GM20000 (cell line): Measurements from ENCODE around the gene ERMARD.

ENCODE experiments used
- DNase-seq: peaks from one replicate; pipeline ENCODE4 v3.0.0; 2012; ENCODE audit warnings: low spot score
- CTCF ChIP-seq: IDR thresholded peaks from 2 replicates; pipeline ENCODE4 v1.5.1; 2012; ENCODE audit warnings: mild to moderate bottlenecking, control low read depth; ENCODE audit errors: extremely low read depth, missing control alignments

The ERMARD gene

DNA sequence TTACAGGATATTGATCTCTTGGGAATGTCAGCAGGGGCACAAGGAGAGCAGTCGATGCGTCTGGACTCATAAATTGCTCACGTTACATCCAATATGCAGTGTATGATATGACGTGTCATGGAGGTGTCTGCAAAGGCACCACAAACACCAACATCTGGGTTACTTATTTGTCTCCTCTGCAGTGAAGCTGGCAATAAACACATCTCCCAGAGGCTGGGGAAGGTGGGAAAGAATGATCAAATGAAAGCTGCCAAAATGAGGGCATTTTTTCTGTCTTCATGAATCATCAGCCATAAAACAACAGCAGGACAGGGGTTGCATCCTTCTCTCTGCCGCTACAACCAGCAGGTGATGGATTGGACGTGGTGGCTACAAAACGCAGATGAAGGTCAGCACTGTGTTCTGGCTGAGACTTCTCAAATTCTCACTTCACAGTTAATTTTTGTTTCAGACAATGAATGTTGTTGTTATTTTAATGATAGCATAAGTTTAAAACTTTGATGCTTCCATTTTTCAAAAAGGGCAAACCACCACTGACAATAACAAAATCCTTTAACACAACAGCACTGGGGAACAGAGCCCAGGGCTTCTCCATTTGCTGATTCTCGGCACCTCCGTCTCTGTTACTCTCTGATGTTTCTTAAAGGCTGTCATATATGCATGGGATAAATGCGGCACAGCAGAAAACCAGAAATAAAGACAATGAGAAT is 47.5 kb downstream of the ERMARD start:
- no peak for TF ChIP-seq CTCF
- no peak for DNase-seq

- DNase-seq = no peak
- no peak for TF ChIP-seq CTCF
Observed at GRCh38 chr6:169799474-169799926, 48.1 kb downstream of the ERMARD start.

DNA sequence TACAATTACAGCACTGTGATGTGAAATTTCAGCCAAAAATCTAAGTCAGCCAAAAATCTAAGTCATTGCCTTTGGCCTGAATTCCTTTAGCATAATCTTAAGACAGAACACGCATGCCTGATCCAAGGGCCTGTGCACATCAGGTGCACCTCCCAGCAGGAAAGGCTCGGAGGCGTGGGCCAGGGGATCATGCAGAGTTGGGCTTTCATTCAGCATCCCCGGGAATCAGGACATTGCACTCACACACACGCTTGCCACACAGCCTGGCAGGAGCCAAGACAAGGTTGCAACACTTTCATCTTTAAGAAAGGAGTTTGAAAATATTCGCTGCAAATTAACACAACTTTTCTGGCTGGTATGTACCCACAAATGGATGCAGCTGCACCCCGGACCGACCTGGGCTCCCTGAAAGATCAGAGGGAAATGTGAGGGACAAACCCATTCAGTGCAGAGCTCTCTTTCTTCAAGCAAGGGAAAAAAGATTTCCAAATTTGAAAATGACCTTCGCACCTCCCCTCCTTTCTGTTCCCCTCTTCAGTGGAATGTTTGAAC is 48.8 kb downstream of the ERMARD start:
- no peak for TF ChIP-seq CTCF
- DNase-seq = no peak

DNA sequence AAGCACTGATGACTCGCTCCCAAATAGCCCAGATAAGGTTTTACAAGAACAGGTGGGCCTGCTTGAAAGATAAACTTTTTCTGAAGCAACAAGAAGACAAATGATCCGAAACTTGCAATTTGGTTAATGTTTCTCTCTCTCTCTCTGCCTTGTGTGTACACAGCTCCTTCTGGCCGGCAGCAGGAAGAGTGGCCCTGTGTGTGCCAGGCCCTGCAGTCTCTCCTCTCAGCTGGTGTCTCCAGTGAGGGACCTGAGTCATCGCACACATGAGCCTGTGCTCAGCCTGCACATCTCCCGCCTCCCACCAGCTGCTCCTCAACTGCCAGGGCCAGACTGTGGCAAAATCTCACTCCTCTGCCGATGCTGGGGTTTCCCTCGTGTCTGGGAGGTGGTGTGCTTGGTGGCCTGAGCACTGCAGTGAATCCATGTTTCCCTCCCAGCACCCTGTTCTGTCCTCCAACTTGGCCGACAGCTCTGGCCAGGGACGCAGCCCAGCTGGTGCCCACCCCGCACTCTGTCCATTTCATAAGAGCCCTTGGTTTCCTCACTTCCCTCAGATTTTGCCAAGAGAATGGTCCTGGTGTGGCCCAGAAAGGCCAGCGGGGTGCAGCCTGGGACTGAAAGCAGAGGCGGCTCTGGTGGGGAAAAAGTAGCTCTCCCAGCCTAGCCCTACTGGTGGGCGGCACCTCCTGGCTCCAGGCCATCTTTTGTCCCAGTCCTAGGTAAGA is 49.4 kb downstream of the ERMARD start:
- no peak for DNase-seq
- no peak for TF ChIP-seq CTCF

DNA sequence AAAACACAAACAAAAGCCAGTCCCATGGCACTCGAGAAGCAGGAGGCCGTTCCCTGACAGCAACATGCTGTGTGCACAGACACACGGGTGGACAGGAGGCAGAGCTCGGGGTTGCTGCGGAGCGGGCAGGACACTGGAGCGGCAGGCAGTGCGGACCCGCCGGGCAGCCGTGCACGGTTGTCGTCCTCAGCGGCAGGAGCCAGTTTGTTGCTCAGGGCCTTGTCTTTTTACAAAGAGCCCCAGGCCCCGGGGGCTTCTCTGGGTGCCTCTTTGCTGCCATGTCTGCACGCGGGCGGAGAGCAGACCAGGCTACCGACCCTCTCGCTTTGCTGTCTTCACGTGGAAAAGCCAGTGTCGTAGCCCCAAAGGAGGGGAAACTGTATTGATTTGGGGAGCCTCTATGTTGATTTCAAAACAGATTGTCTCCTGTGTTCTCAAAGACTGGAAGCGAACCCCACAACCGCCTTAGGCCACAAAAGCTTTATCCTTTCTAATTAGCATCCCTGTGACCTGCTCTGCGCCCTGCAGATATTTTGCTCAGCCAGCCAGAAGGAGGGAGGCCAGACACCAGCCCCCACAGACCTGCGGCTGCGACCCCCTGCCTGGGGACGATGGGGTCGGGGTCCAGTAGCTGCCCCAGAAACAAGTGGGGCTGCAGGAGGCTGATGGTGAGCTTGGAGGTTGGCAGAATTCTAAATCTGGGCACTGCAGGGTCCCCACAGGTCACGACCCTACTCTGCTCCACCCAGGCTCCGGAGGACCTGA is 50.2 kb downstream of the ERMARD start:
- DNase-seq = no peak
- TF ChIP-seq CTCF = no peak

GRCh38 chr6:169802790-169803189 is 51.4 kb downstream of the ERMARD start:
- TF ChIP-seq CTCF = no peak
- no peak for DNase-seq

- no peak for TF ChIP-seq CTCF
- DNase-seq = no peak
Observed at GRCh38 chr6:169803271-169803811, 51.9 kb downstream of the ERMARD start.
